Upper lobe of right lung (tissue), 1 donor: ENCODE data around the gene DMRT1. TPM values are rescaled to one million over a fixed set of nuclear protein-coding genes. Genes with fewer than 3 reads are reported as not detected.
"Not testable (repeated sequence)": the region's sequence is repeated elsewhere in the genome, so short reads cannot be mapped to it uniquely, and the experiment has no call there.

Source experiments
- ATAC-seq: fragments of 200-7000 bp; cut with Tn5 transposase; one replicate; pipeline ENCODE4 v1.9.1; 2020; ENCODE audit warnings: mild to moderate bottlenecking, moderate library complexity
- DNase-seq: peaks from one replicate; pipeline ENCODE4 v3.0.0-alpha.2; 2020
- H3K27ac ChIP-seq: fragments of 200-600 bp; one replicate; pipeline ENCODE4 v1.8.0; 2022
- H3K27me3 ChIP-seq: fragments of 200-600 bp; one replicate; pipeline ENCODE4 v1.8.0; 2022; ENCODE audit warnings: mild to moderate bottlenecking
- H3K36me3 ChIP-seq: fragments of 200-600 bp; one replicate; pipeline ENCODE4 v1.8.0; 2022
- H3K4me1 ChIP-seq: fragments of 200-600 bp; one replicate; pipeline ENCODE4 v1.8.0; 2022
- H3K4me3 ChIP-seq: fragments of 200-600 bp; one replicate; pipeline ENCODE4 v1.8.0; 2022; ENCODE audit warnings: mild to moderate bottlenecking
- H3K9me3 ChIP-seq: fragments of 200-600 bp; one replicate; pipeline ENCODE4 v1.8.0; 2022
- CTCF ChIP-seq: fragments of 200-600 bp; IDR thresholded peaks from one replicate; pipeline ENCODE4 v1.8.0; 2022; ENCODE audit warnings: antibody characterized with exemption
- intact Hi-C: fragments of 100-400 bp; cut with DNase I; formaldehyde crosslinking; loops from one replicate; pipeline ENCODE4 v1.11.0; 2022
- total RNA-seq: library from RNA; stranded (reverse); fragmentation: NEBNext Ultra II Directional; extraction: Animal tissue kit (Norgen Biotek cat#: 25700); gene quantifications from one replicate; pipeline ENCODE4 v1.2.1, GENCODE V29; 2021
- donor health status: DM: no; HTN: yes; CAD: no; lungs with severe emphysema.

Gene DMRT1
- total RNA-seq, 1 donor from 2014 or later = not detected

GRCh38 chr9:912776-913175 lies 71.3 kb downstream of the DMRT1 start:
- H3K4me3 ChIP-seq = no peak overlapping the region
- no peak for TF ChIP-seq CTCF
- no peaks in the 10 kb centered on the region for H3K4me1 ChIP-seq
- no peaks in the 10 kb centered on the region for H3K36me3 ChIP-seq
- no peak overlapping the region for H3K27ac ChIP-seq
- H3K9me3 ChIP-seq = no peaks in the 10 kb centered on the region
- peaks cover 48% of the 10 kb centered on the region for H3K27me3 ChIP-seq
- intact Hi-C loops = no loop called here
- DNase-seq (no peak), ATAC-seq (no peak)

- H3K4me1 ChIP-seq, intact Hi-C loops, H3K9me3 ChIP-seq, ATAC-seq, DNase-seq, H3K27ac ChIP-seq, H3K4me3 ChIP-seq, H3K36me3 ChIP-seq: not testable (repeated sequence)
- H3K27me3 ChIP-seq = peaks cover 41% of the 10 kb centered on the region
Observed at GRCh38 chr9:913526-913925, 72.0 kb downstream of the DMRT1 start.

- Histone ChIP-seq H3K4me3 (no peak overlapping the region), H3K27ac (no peak overlapping the region), H3K27me3 (peaks cover 32% of the 10 kb centered on the region), H3K9me3 (no peaks in the 10 kb centered on the region), H3K36me3 (no peaks in the 10 kb centered on the region), H3K4me1 (no peaks in the 10 kb centered on the region)
- ATAC-seq (no peak), DNase-seq (no peak)
- intact Hi-C loops = no loop called here
- no peak for TF ChIP-seq CTCF
Observed at GRCh38 chr9:917730-918129, 76.2 kb downstream of the DMRT1 start.

- no peaks in the 10 kb centered on the region for H3K4me1 ChIP-seq
- H3K27me3 ChIP-seq = peaks cover 32% of the 10 kb centered on the region
- H3K36me3 ChIP-seq = no peaks in the 10 kb centered on the region
- DNase-seq (no peak), ATAC-seq (no peak)
- no peak for TF ChIP-seq CTCF
- no peak overlapping the region for H3K4me3 ChIP-seq
- H3K27ac ChIP-seq = no peak overlapping the region
- intact Hi-C loops = no loop called here
- H3K9me3 ChIP-seq = no peaks in the 10 kb centered on the region
Observed at GRCh38 chr9:920927-921326, 79.4 kb downstream of the DMRT1 start.

GRCh38 chr9:922171-922570 lies 80.7 kb downstream of the DMRT1 start:
- Histone ChIP-seq H3K27ac (no peak overlapping the region), H3K27me3 (peaks cover 26% of the 10 kb centered on the region), H3K4me3 (no peak overlapping the region), H3K4me1 (no peaks in the 10 kb centered on the region), H3K36me3 (no peaks in the 10 kb centered on the region), H3K9me3 (no peaks in the 10 kb centered on the region)
- intact Hi-C loops = no loop called here
- ATAC-seq (no peak), DNase-seq (no peak)
- TF ChIP-seq CTCF = no peak

- Histone ChIP-seq H3K4me3 (no peak overlapping the region), H3K27me3 (peaks cover 28% of the 10 kb centered on the region), H3K27ac (no peak overlapping the region), H3K4me1 (no peaks in the 10 kb centered on the region), H3K36me3 (no peaks in the 10 kb centered on the region), H3K9me3 (no peaks in the 10 kb centered on the region)
- TF ChIP-seq CTCF = no peak
- intact Hi-C loops = no loop called here
- ATAC-seq = no peak
- no peak for DNase-seq
Observed at GRCh38 chr9:922731-923130, 81.2 kb downstream of the DMRT1 start.
